ENCODE results near the gene SLC17A5. TPM values are rescaled to one million over a fixed set of nuclear protein-coding genes. Genes with fewer than 3 reads are reported as not detected.

The SLC17A5 gene
- total and polyA plus RNA-seq, 2 donors (not counting 3 experiments of a cell fraction or from before 2014, with no cell fraction given): 15.2 to 18.7 TPM

DNA sequence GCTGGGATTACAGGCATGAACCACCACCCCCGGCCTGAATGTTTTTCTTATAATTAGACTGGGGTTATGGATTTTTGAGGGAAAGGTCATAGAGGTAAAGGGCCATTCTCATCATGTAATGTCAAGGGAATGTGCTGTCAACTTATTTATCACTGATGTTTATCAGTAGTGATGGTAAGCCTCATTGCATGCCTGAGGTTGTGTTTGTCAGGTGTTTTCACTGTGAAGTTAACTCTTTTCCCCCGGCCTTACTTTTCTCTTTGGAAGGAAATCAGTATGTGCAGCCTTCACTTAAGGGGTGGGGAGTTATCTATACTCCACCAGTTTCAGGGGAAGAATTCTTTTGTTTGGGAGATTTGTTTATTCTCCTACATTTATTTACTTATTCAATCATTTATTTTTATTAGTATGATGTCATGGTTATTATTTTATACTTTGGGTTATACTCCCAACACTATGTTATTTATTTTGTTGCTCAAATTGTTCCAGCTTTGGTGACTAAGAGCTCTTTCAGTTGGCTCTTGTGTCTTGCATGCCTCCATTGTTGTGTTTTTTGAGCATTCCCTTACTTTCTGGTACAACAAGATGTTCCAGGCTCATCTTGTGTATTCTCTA lies 2.8 kb upstream of the SLC17A5 start:
- POLR2A ChIA-PET: no interaction called here

More for the DNA sequence above, 2.8 kb upstream of the SLC17A5 start:
- Histone ChIP-seq H3K27me3 (ENCODE audit: control insufficient read depth in 2 of 2, insufficient read depth in 2 of 2, low read length in 2 of 2) (no peaks in the 10 kb centered on the region), H2AFZ (ENCODE audit: low read depth, low read length) (no peak overlapping the region), H3K27ac (ENCODE audit: insufficient read depth, low read depth, low read length) (no peak overlapping the region), H3K4me2 (ENCODE audit: insufficient read depth, low read length) (no peak overlapping the region), H3K79me2 (ENCODE audit: control insufficient read depth, insufficient read depth, low read length) (no peaks in the 10 kb centered on the region), H3K4me1 (ENCODE audit: control insufficient read depth, extremely low read depth, insufficient read depth, low read length) (peaks cover 14% of the 10 kb centered on the region), H4K20me1 (replicated peaks; ENCODE audit: control insufficient read depth, extremely low read depth, insufficient read depth, low read length) (no peaks in the 10 kb centered on the region), H3K9me3 (replicated peaks; ENCODE audit: control insufficient read depth, insufficient read depth, low read length) (no peaks in the 10 kb centered on the region), H3K9me1 (replicated peaks; ENCODE audit: control insufficient read depth, extremely low read depth, insufficient read depth, low read length) (no peaks in the 10 kb centered on the region), H3K36me3 (ENCODE audit: control insufficient read depth in 2 of 2, extremely low read depth in 1 of 2, insufficient read depth in 2 of 2, low read length in 2 of 2) (no peaks in the 10 kb centered on the region), H3K9ac (replicated peaks; ENCODE audit: extremely low read depth, insufficient read depth, low read length) (no peak overlapping the region), H3K4me3 (replicated peaks in 1 of 3; ENCODE audit: insufficient read depth in 1 of 3, low read depth in 1 of 3, low read length in 3 of 3) (no peak overlapping the region)
- dilution Hi-C loops (cut with MboI; ENCODE audit: extremely low pct_ligation_motif_present, low sequenced_read_pairs) (no loop called here), intact Hi-C loops (cut with micrococcal nuclease) (loop anchor here (10.0 kb wide), 1 partner anchor 372 kb away; no protein-coding TSS in a partner anchor)
- FAIRE-seq (no peak), DNase-seq (ENCODE audit: low read depth, low spot score) (no peak)
- no TSS peak for BruUV-seq (replicated peaks)
- TF ChIP-seq FOS (IDR thresholded peaks at IDR 0.05; ENCODE audit: borderline replicate concordance, insufficient read depth, low read length): no peak
- TF ChIP-seq JUN (IDR thresholded peaks at IDR 0.05; ENCODE audit: borderline replicate concordance, insufficient read depth, insufficient read length, low read depth): no peak
- no peak for TF ChIP-seq CTCF (IDR thresholded peaks at IDR 0.05; ENCODE audit: extremely low read depth in 1 of 2, insufficient read depth in 1 of 2, low read depth in 1 of 2, low read length in 2 of 2)
- no peak for TF ChIP-seq MYC (IDR thresholded peaks at IDR 0.05; ENCODE audit: low read depth, low read length)
- no peak for TF ChIP-seq EZH2 (IDR thresholded peaks at IDR 0.05; ENCODE audit: borderline replicate concordance, low read depth, low read length, severe bottlenecking)
- no peak for TF ChIP-seq POLR2A (IDR thresholded peaks at IDR 0.05; ENCODE audit: low read depth, low read length)
- CTCF ChIA-PET: no interaction called here
